HG03378 (cell line): Measurements from ENCODE around the gene TEX52.
"Not testable (repeated sequence)": the region's sequence is repeated elsewhere in the genome, so short reads cannot be mapped to it uniquely, and the experiment has no call there.

Experiments used
- ATAC-seq: cut with Tn5 transposase; IDR thresholded peaks from one replicate; pipeline ENCODE4 v1.9.1; 2021; ENCODE audit warnings: mild to moderate bottlenecking, moderate library complexity; ENCODE audit not compliant: unreplicated experiment

The TEX52 gene

DNA sequence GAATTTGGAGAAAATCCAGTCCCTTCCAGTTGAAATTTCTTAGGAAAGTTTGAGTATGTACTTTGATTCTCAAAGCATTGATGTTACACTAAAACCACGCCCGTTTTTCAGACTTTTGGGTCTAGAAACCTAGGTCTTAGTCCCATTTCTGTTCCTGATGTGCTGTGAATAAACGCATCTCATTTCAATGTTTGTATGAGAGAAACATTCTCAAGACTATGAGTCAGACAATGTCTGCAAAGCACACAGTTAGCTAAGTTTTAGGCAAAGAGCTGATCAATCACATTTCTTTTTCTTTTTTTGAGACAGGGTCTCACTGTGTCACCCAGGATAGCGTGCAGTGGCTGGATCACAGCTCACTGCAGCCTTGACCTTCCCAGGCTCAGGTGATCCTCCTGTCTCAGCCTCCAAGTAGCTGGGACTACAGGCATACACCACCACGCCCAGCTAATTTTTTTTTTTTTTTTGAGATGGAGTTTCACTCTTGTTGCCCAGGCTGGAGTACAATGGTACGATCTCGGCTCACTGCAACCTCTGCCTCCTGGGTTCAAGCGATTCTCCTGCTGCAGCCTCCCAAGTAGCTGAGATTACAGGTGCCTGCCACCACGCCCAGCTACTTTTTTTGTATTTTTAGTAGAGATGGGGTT, 12.3 kb upstream of the TEX52 start:
- ATAC-seq, result not testable (repeated sequence)

DNA sequence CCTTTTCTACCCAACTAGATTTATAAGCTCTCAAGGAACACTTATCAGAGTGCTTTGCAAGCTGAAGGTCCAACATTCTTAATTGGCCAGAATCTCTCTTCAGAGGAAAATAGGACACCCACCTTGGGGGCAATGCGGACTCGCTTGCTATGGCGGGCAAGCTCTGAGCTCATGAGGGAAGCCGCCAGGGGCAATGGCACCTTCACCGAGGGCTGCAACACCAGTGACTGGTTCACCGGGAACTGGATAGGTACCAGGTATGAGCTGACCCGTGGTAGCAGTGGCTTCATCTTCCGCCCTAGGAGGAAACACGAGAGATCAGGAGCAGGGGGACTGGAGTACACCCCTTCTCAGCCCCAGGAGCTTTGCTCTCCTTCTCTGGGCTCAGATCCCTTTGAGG, 7.4 kb upstream of the TEX52 start:
- no peak for ATAC-seq

DNA sequence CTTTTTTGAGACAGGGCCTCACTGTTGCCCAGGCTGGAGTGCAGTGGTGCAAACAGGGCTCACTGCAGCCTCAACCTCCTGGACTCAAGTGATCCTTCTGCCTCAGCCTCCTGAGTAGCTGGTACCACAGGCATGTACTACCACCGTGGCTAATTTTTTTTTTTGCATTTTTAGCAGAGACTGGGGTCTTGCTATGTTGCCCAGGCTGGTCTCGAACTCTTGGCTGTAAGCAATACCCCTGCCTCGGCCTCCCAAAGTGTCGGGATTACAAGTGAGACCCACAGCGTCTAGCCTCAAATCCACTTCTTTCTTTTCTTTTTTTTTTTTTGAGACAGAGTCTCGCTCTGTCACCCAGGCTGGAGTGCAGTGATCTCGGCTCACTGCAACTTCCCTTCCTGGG, 6.6 kb upstream of the TEX52 start:
- not testable (repeated sequence) for ATAC-seq

GRCh38 chr12:2862876-2863275, 6.0 kb upstream of the TEX52 start:
- ATAC-seq, result no peak

- ATAC-seq, result no peak
Measured at GRCh38 chr12:2860170-2860569, 3.3 kb upstream of the TEX52 start.

DNA sequence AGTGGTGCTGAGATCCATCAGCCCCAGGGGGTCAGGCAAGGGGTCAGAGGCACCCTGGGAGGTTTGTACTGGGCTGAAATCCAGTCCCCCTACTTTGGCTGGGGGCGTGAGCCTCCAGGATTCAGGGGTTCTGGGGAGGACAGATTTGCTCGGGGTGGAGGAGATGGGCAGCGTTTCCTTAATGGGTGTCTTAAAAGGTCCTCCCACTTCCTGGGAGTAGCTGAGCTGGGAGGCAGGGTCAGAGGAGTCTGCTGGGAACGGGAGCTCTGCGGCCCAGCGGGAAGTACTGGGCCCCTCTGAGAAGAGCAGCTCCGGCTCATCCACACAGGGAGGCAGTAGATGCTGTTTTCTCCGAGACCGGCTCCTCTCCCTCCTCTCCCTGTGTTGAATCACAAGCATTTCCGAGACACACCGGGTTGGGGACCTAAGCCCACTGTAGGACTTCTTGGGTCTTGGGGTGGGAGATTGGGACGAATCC, 2.1 kb upstream of the TEX52 start:
- no peak for ATAC-seq

GRCh38 chr12:2858334-2858733, 1.5 kb upstream of the TEX52 start:
- ATAC-seq, result no peak

DNA sequence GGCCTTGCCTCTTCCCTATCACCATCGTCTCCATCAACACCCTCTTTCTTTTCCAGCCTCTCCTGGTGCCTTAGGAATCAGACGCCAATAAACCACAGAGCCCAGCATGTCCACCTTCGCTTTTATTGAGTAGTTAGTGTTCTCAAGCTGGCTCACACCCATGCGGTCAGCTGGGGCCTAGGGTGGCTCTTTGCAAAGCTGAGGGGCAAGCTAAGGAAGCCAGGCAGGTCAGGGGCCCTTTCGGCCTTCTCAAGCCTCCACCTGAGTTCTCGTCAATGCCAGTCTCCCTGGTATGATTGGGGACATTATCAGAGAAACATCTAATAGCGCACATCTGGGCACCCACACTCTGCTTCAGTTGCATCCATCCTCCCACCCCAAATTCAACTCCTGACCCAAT, 737 bp upstream of the TEX52 start:
- ATAC-seq, result no peak

- no peak for ATAC-seq
Measured at GRCh38 chr12:2856051-2856450, 788 bp downstream of the TEX52 start.

DNA sequence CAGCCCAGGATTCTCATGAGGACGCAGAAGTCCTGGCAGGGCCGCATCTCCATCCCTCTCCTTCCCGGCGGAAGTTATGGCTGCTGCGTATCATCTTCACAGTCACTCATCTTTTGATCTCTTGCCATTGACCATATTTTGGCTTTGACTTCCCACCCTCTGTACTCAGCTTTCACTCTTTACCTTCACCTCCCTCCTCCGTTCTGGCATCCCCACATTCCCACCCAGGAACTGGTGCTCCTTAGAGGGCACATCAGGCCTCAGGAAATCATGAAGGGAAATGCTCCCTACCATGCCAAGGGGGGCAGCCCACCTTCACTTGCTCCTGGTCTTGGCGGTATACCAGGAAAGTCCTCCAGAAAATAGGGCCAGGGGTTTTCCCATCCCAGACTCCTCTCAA, 1.3 kb downstream of the TEX52 start:
- ATAC-seq, result no peak

DNA sequence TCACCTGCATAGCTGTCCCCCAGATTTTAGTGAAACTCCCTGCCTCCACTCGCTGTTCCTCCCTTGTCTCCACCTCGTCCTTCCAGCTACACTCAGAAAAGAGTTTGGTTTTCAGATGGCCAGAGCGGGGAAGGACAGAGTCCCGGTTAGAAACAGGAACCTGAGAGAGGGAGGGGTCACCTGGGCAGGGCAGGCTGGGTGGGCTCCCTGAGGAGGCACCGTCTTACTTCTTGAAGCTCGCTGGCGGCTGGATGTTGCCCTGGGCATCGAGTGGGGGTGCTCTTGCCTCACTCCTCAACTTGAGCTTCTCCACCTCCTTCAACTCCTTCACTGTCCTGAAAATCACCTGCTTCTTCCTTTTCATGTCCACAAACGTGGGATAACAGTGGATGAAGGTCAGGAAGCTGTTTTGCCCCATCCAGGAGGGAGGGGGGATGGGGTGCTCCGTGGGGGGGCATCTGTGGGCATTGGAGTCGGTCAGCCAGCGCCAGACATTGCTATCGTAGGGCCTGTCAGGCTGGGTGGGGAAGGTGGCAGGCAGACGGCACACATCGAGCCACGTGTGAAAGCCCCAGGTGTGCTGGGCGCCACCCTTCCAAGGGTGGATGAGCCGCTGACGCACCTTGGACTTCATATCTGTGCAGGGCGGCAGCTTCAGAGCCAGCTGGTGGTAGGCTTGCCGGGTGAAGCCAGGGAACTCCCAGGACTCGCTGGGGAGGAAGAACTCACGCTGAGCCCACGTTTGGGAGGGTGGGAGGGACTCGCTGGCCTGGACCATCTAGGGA, 2.0 kb downstream of the TEX52 start:
- no peak for ATAC-seq

DNA sequence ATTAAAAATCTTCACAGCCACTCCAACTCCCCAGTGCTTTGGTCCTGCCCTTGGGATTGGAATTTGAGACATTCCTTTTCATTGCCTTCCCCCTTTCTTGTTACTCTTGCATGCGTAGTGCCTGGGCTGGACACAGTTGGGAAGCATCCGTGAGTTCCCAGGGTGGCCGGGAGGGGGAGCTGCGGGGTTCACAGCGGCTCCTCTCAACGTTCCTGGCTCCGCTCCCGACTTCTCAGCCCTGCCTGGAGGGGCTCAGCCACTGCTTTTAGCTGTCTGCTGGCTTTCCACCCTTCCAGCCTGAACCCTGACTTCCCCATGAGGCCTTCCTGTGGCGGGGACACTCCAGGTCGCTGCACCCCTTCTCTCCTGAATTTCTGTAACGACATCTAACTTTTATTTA, 3.2 kb downstream of the TEX52 start:
- ATAC-seq, result no peak

- no peak for ATAC-seq
Measured at GRCh38 chr12:2851931-2852330, 4.9 kb downstream of the TEX52 start.

DNA sequence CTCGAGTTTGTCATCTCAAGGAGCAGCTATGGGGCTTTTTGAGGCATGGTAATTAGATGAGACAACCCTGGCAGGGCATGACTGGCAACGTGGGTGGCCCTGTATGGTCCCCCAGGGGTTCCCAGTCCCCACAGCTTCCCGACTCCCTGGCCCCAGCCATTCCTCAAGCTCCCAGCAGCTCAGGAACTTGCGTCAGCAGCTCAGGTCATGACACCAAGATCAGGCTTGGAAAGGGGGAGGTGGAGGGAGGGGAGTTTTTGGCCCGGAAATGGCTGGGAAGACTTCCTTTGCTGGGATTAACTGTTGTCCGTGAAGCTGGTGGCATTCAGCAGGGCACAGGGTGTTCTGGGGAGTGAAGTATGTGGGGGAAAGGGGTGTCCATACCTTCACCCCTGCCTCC, 11.6 kb downstream of the TEX52 start:
- ATAC-seq, result no peak

- ATAC-seq, result no peak
Measured at GRCh38 chr12:2844786-2845185, 12.1 kb downstream of the TEX52 start.

GRCh38 chr12:2842948-2843347, 13.9 kb downstream of the TEX52 start:
- no peak for ATAC-seq

DNA sequence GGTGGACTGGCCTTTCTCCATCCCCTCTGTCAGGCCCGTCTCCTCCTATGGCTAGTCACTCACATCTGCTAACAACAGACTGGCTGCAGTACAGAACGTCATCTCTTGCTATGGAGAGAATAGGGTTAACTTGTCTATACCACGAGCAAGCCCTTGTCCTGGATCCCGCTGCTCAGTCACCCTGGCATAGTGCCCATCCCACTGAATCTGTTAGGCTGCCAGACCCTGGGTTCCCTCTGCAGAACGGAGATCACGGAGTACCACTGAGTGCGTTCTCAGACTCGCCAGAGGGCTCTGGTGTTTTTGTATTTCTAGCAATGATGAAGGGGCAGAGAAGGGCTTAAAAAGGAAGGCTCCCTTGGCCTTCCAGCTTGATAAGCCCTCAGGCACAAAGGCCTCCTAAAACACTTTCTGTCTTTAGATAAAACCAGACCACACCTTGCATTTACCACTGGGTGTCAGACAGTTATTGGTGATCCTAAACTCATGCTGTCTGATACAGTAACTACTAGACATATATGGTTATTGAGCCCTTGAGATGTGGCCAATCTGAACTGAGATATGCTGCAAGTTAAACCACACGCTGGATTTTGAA, 15.7 kb downstream of the TEX52 start:
- ATAC-seq, result no peak

- no peak for ATAC-seq
Measured at GRCh38 chr12:2836574-2836973, 20.3 kb downstream of the TEX52 start.

DNA sequence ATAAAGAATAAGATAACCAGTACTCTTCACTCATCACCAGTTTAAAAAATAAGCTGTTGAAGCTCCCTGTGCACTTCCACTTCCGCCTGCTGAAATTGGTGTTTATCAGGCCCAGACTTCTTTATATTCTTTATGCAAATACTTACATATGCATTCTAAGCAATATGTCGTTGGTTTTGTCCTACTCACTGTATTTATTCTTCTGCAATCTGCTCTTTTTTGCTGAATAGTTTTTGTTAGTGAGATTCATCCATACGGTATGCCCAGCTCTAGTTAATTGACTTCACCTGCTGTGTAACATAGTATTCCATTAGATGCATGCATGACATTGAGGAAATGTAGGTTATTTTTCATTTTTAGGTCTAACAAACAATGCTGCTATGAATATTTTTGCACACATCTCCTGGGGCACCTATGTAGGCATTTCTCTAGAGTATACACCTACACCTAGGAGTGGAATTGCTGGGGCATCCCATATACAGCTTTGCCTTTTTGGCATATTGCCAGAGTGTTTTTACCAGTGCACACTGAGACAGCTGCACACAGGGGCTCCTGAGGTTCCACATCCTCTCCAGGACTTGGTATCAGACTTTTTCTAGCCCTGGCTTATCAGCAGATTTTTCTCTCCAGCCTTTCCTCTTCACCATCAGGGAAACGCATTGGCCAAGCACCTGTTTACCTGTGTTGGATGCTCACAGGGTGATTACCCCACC, 21.0 kb downstream of the TEX52 start:
- no peak for ATAC-seq

- no peak for ATAC-seq
Measured at GRCh38 chr12:2834581-2835491, 22.0 kb downstream of the TEX52 start, which contains the start of gene NRIP2. NRIP2 (minus strand) TSS chr12:2835035; CDS start chr12:2834983, 52 bp downstream.
